K562 (cell line): Measurements from ENCODE around the gene SEMA6B.

ENCODE experiments used
- CHD4 ChIP-seq: fragments of 200-600 bp; sonication (generic); IDR thresholded peaks from 3 replicates; pipeline ENCODE4 v1.6.1; 2012; ENCODE audit warnings: low read depth, mild to moderate bottlenecking, mixed read lengths, low read length, inconsistent platforms; ENCODE audit not compliant: insufficient read depth, insufficient replicate concordance, poor library complexity, severe bottlenecking
- CTCF ChIP-seq, 3 experiments: IDR thresholded peaks in 2 of 3; conservative IDR thresholded peaks in 1 of 3; 2 replicates each; pipeline ENCODE4 v1.5.1; 2011 to 2012; ENCODE audit warnings: low read length in 3 of 3, mild to moderate bottlenecking in 3 of 3, control low read depth in 2 of 3, improper control_type of control experiment in 1 of 3, inconsistent platforms in 1 of 3, low read depth in 1 of 3, mixed read lengths in 1 of 3, moderate library complexity in 1 of 3; ENCODE audit not compliant: insufficient read depth in 2 of 3
- GABPA ChIP-seq: fragments of 200-800 bp; sonication (Bioruptor generic); conservative IDR thresholded peaks from 2 replicates; pipeline ENCODE4 v1.6.1; 2016; ENCODE audit warnings: low read depth, missing genetic modification characterization, missing compliant biosample characterization
- PCBP1 ChIP-seq: fragments of 200-400 bp; formaldehyde crosslinking; IDR thresholded peaks from 2 replicates; pipeline ENCODE4 v1.6.1; 2018; ENCODE audit warnings: mild to moderate bottlenecking, low read depth, low read length; ENCODE audit not compliant: poor library complexity, severe bottlenecking
- POLR2A ChIP-seq: fragments of 450-650 bp; conservative IDR thresholded peaks from 2 replicates; pipeline ENCODE4 v1.6.1; 2016
- RFX5 ChIP-seq: IDR thresholded peaks from 2 replicates; pipeline ENCODE4 v1.6.1; 2011; ENCODE audit warnings: low read depth, mild to moderate bottlenecking, improper control_type of control experiment, low read length
- SMC3 ChIP-seq: conservative IDR thresholded peaks from 2 replicates; pipeline ENCODE4 v1.6.1; 2011; ENCODE audit warnings: low read depth, low read length, improper control_type of control experiment; ENCODE audit not compliant: insufficient read depth
- TAF1 ChIP-seq: IDR thresholded peaks from 2 replicates; pipeline ENCODE4 v1.6.1; 2011; ENCODE audit warnings: mild to moderate bottlenecking, low read length, moderate library complexity; ENCODE audit not compliant: insufficient read depth, control insufficient read depth, severe bottlenecking; ENCODE audit errors: extremely low read depth
- ZFP1 ChIP-seq: fragments of 450-650 bp; formaldehyde crosslinking; IDR thresholded peaks from 2 replicates; pipeline ENCODE4 v1.4.0; 2020; ENCODE audit warnings: mild to moderate bottlenecking, mixed read lengths
- ZNF639 ChIP-seq, 2 experiments: fragments of 200-800 bp in 1 of 2; sonication (Bioruptor generic) in 1 of 2; sonication (generic) in 1 of 2; formaldehyde crosslinking in 1 of 2; IDR thresholded peaks in 1 of 2; conservative IDR thresholded peaks in 1 of 2; 2 replicates each; pipeline versions ENCODE4 v1.5.0 to v1.6.1; 2016 to 2020; ENCODE audit warnings: missing compliant biosample characterization in 1 of 2, missing genetic modification characterization in 1 of 2, missing genetic modification reagents in 1 of 2

- TF ChIP-seq CTCF (IDR thresholded peaks at IDR 0.05 in 2 of 3, conservative IDR thresholded peaks at IDR 0.05 in 1 of 3; ENCODE audit: insufficient read depth in 2 of 3, low read depth in 1 of 3, low read length in 3 of 3): no peak
- no peak for TF ChIP-seq PCBP1
- no peak for TF ChIP-seq ZNF639 (CRISPR knock-in tag; conservative IDR thresholded peaks at IDR 0.05 in 1 of 2, IDR thresholded peaks at IDR 0.05 in 1 of 2)
- no peak for TF ChIP-seq CHD4
- TF ChIP-seq GABPA (tag): no peak
- no peak for TF ChIP-seq TAF1
- no peak for TF ChIP-seq POLR2A
- no peak for TF ChIP-seq ZFP1 (CRISPR knock-in tag)
- TF ChIP-seq SMC3: no peak
- no peak for TF ChIP-seq RFX5
Measured at GRCh38 chr19:4590559-4590958, 31.1 kb upstream of the SEMA6B start.
